K562 (cell line): ENCODE data around the gene DAPK1. TPM values are rescaled to one million over a fixed set of nuclear protein-coding genes. Genes with fewer than 3 reads are reported as not detected.

Experiments
- CHD2 ChIP-seq: IDR thresholded peaks from 2 replicates; pipeline ENCODE4 v1.6.1; 2011; ENCODE audit warnings: low read depth, low read length
- DMBX1 ChIP-seq: fragments of 250-450 bp; sonication (Bioruptor Pico); IDR thresholded peaks from 2 replicates; pipeline ENCODE4 v1.8.0; 2022; ENCODE audit warnings: inconsistent platforms, mild to moderate bottlenecking, moderate library complexity, borderline replicate concordance
- E2F1 ChIP-seq: sonication (generic); formaldehyde crosslinking; IDR thresholded peaks from 2 replicates; pipeline ENCODE4 v1.8.1; 2023; ENCODE audit warnings: mild to moderate bottlenecking, missing genetic modification reagents, moderate library complexity
- FOXM1 ChIP-seq, 2 experiments: fragments of 450-650 bp in 1 of 2; sonication (generic) in 1 of 2; formaldehyde crosslinking in 1 of 2; IDR thresholded peaks; 2 replicates each; pipeline versions ENCODE4 v1.6.1 to v1.9.0; 2017 to 2022; ENCODE audit warnings: low read depth in 2 of 2, mild to moderate bottlenecking in 2 of 2, missing genetic modification reagents in 1 of 2, moderate library complexity in 1 of 2
- IRF1 ChIP-seq: sonication (generic); formaldehyde crosslinking; IDR thresholded peaks from 2 replicates; pipeline ENCODE4 v1.8.0; 2022; ENCODE audit warnings: missing genetic modification reagents, mild to moderate bottlenecking, borderline replicate concordance
- KDM2B ChIP-seq: fragments of 250-450 bp; sonication (Bioruptor Pico); IDR thresholded peaks from 2 replicates; pipeline ENCODE4 v1.8.0; 2021; ENCODE audit warnings: mild to moderate bottlenecking, moderate library complexity
- KLF6 ChIP-seq: fragments of 250-450 bp; sonication (Bioruptor Pico); IDR thresholded peaks from 2 replicates; pipeline ENCODE4 v1.4.0; 2020; ENCODE audit warnings: mild to moderate bottlenecking, moderate library complexity, borderline replicate concordance
- LCOR ChIP-seq: sonication (generic); formaldehyde crosslinking; IDR thresholded peaks from 2 replicates; pipeline ENCODE4 v1.8.0; 2022; ENCODE audit warnings: mild to moderate bottlenecking, missing genetic modification reagents
- LEF1 ChIP-seq: fragments of 450-650 bp; IDR thresholded peaks from 2 replicates; pipeline ENCODE4 v1.6.1; 2016; ENCODE audit warnings: mild to moderate bottlenecking
- MAFF ChIP-seq: IDR thresholded peaks from 2 replicates; pipeline ENCODE4 v1.6.1; 2012; ENCODE audit warnings: low read length, improper control_type of control experiment
- MLLT1 ChIP-seq, 2 experiments: fragments of 450-650 bp; IDR thresholded peaks; 2 replicates each; pipeline ENCODE4 v1.6.1; 2016
- MTF1 ChIP-seq: fragments of 250-450 bp; sonication (Bioruptor Pico); IDR thresholded peaks from 2 replicates; pipeline ENCODE4 v1.9.0; 2021; ENCODE audit warnings: moderate library complexity, mild to moderate bottlenecking, inconsistent platforms, borderline replicate concordance
- MXD1 ChIP-seq: fragments of 250-450 bp; sonication (Bioruptor Pico); IDR thresholded peaks from 2 replicates; pipeline ENCODE4 v1.8.0; 2021; ENCODE audit warnings: borderline replicate concordance, mild to moderate bottlenecking, moderate library complexity; ENCODE audit not compliant: poor library complexity, severe bottlenecking
- MYNN ChIP-seq, 2 experiments: sonication (generic); formaldehyde crosslinking in 1 of 2; IDR thresholded peaks; 2 replicates each; pipeline versions ENCODE4 v1.5.0 to v1.6.1; 2016 to 2020; ENCODE audit warnings: antibody characterized with exemption in 1 of 2, missing genetic modification reagents in 1 of 2
- NFATC3 ChIP-seq: fragments of 450-650 bp; IDR thresholded peaks from 2 replicates; pipeline ENCODE4 v1.6.1; 2017; ENCODE audit warnings: mild to moderate bottlenecking
- PML ChIP-seq: IDR thresholded peaks from 2 replicates; pipeline ENCODE4 v1.6.1; 2012; ENCODE audit warnings: low read length, inconsistent platforms
- POLR2AphosphoS5 ChIP-seq: IDR thresholded peaks from 2 replicates; pipeline ENCODE4 v1.6.1; 2011; ENCODE audit warnings: mild to moderate bottlenecking, low read depth, low read length, moderate library complexity; ENCODE audit not compliant: control insufficient read depth, insufficient read depth
- SMARCB1 ChIP-seq: IDR thresholded peaks from 2 replicates; pipeline ENCODE4 v1.6.1; 2011; ENCODE audit warnings: improper control_type of control experiment, low read depth; ENCODE audit not compliant: insufficient read length
- SOX6 ChIP-seq: fragments of 450-650 bp; IDR thresholded peaks from 2 replicates; pipeline ENCODE4 v1.6.1; 2014; ENCODE audit warnings: mild to moderate bottlenecking
- SUPT5H ChIP-seq: fragments of 450-650 bp; IDR thresholded peaks from 2 replicates; pipeline ENCODE4 v1.6.1; 2016
- ZBED1 ChIP-seq: IDR thresholded peaks from 2 replicates; pipeline ENCODE4 v1.6.1; 2014
- ZNF124 ChIP-seq: sonication (generic); formaldehyde crosslinking; IDR thresholded peaks from 2 replicates; pipeline ENCODE4 v1.8.1; 2022; ENCODE audit warnings: missing genetic modification reagents
- ZNF274 ChIP-seq: IDR thresholded peaks from 2 replicates; pipeline ENCODE4 v1.6.1; 2011; ENCODE audit warnings: low read depth, mild to moderate bottlenecking, low read length, moderate library complexity, borderline replicate concordance
- ZNF511 ChIP-seq: sonication (generic); formaldehyde crosslinking; IDR thresholded peaks from 2 replicates; pipeline ENCODE4 v1.8.0; 2022; ENCODE audit warnings: mild to moderate bottlenecking, missing genetic modification reagents
- ZNF76 ChIP-seq: fragments of 250-450 bp; sonication (Bioruptor Pico); IDR thresholded peaks from 2 replicates; pipeline ENCODE4 v1.4.0; 2020; ENCODE audit warnings: mild to moderate bottlenecking, moderate library complexity, borderline replicate concordance
- ZNF830 ChIP-seq: fragments of 250-450 bp; sonication (Bioruptor Pico); IDR thresholded peaks from 2 replicates; pipeline ENCODE4 v1.5.0; 2021; ENCODE audit warnings: mild to moderate bottlenecking
- polyA plus RNA-seq, 8 experiments: library from polyadenylated mRNA; depleted of rRNA in 4 of 8; stranded (reverse) in 5 of 8; unstranded in 3 of 8; fragments of >200 nt; fragmentation: Nextera tagmentation in 2 of 8; fragmentation: Illumina TruSeq in 1 of 8; extraction: Ambion mirVana in 2 of 8; extraction: Trizol in 1 of 8; gene quantifications; 2 replicates each; pipeline versions ENCODE4 v1.2.1 to v1.2.3, GENCODE V29; 2011 to 2014; ENCODE audit warnings: inconsistent platforms in 1 of 8, missing spikeins in 1 of 8
- total RNA-seq, 7 experiments: library from RNA; depleted of rRNA in 6 of 7; stranded (reverse); fragments of >200 nt in 6 of 7; fragmentation: Illumina TruSeq in 2 of 7; extraction: Trizol in 2 of 7; gene quantifications; 2 replicates each; pipeline versions ENCODE4 v1.2.1 to v1.2.3, GENCODE V29; 2011 to 2021; ENCODE audit warnings: low replicate concordance in 1 of 7

Gene DAPK1
- total and polyA plus RNA-seq, 9 of the 15 experiments (the other 6 are each of a cell fraction or from before 2014, with no cell fraction given): 1.7 to 26.4 (median 15.8) TPM

- TF ChIP-seq DMBX1 (CRISPR knock-in tag): no peak
- TF ChIP-seq ZNF511 (CRISPR knock-in tag): no peak
- no peak for TF ChIP-seq NFATC3
- TF ChIP-seq POLR2AphosphoS5: peak; percentile 70; the same call in 1 of the 2 replicates
- TF ChIP-seq LEF1: no peak
- TF ChIP-seq SMARCB1: no peak
- no peak for TF ChIP-seq MLLT1 (IDR thresholded peaks at IDR 0.05)
- no peak for TF ChIP-seq LCOR (CRISPR knock-in tag)
- TF ChIP-seq FOXM1 (IDR thresholded peaks at IDR 0.05; ENCODE audit: low read depth): peak; percentile 43; the same call in 1 of the 2 replicates
- no peak for TF ChIP-seq FOXM1 (CRISPR knock-in tag; IDR thresholded peaks at IDR 0.05; ENCODE audit: low read depth)
- no peak for TF ChIP-seq KLF6 (CRISPR knock-in tag)
- 0 out of 2 replicates have a peak, but pooled peaks have one; percentile 56 for TF ChIP-seq MYNN (IDR thresholded peaks at IDR 0.05)
- no peak for TF ChIP-seq MYNN (CRISPR knock-in tag; IDR thresholded peaks at IDR 0.05)
- peak; percentile 65; the same call in 1 of the 2 replicates for TF ChIP-seq CHD2
- TF ChIP-seq SOX6: peak; percentile 75
- TF ChIP-seq KDM2B: no peak
- TF ChIP-seq SUPT5H: no peak
- TF ChIP-seq ZNF124 (CRISPR knock-in tag): no peak
- TF ChIP-seq MAFF: no peak
- TF ChIP-seq ZBED1: no peak
- TF ChIP-seq IRF1 (CRISPR knock-in tag): no peak
- no peak for TF ChIP-seq ZNF274
- TF ChIP-seq MTF1 (CRISPR knock-in tag): no peak
- no peak for TF ChIP-seq ZNF76 (CRISPR knock-in tag)
- no peak for TF ChIP-seq ZNF830 (CRISPR knock-in tag)
- no peak for TF ChIP-seq MXD1 (CRISPR knock-in tag)
- TF ChIP-seq PML: peak; percentile 81
- no peak for TF ChIP-seq E2F1 (CRISPR knock-in tag)
Measured at GRCh38 chr9:87551772-87552217, 54.1 kb downstream of the DAPK1 start (continued).
